Liver (tissue), 9 donors: Measurements from ENCODE around the gene WSCD2. TPM values are rescaled to one million over a fixed set of nuclear protein-coding genes. Genes with fewer than 3 reads are reported as not detected.

Experiments
- DNase-seq: peaks from one replicate; pipeline ENCODE4 v3.0.0-alpha.2; 2017; ENCODE audit warnings: low spot score
- H3K27ac ChIP-seq, 2 donors: one replicate each; pipeline ENCODE4 v1.7.0; 2013; ENCODE audit warnings: inconsistent platforms in 2 of 2, low read length in 2 of 2, control low read depth in 1 of 2, low read depth in 1 of 2, mild to moderate bottlenecking in 1 of 2
- H3K27me3 ChIP-seq, 4 donors: one replicate each; pipeline versions ENCODE4 v1.6.1 to v1.7.0; 2013; ENCODE audit warnings: low read length in 3 of 4, inconsistent platforms in 1 of 4, mild to moderate bottlenecking in 1 of 4, moderate library complexity in 1 of 4; ENCODE audit not compliant: control insufficient read depth in 4 of 4, insufficient read depth in 4 of 4
- H3K36me3 ChIP-seq, 4 donors: one replicate each; pipeline versions ENCODE4 v1.6.1 to v1.7.0; 2013; ENCODE audit warnings: low read length in 3 of 4, mild to moderate bottlenecking in 3 of 4, low read depth in 1 of 4, moderate library complexity in 1 of 4; ENCODE audit not compliant: control insufficient read depth in 4 of 4, insufficient read depth in 3 of 4
- H3K4me1 ChIP-seq, 4 donors: one replicate each; pipeline versions ENCODE4 v1.6.1 to v1.7.0; 2013; ENCODE audit warnings: low read length in 3 of 4, mild to moderate bottlenecking in 3 of 4, moderate library complexity in 1 of 4; ENCODE audit not compliant: control insufficient read depth in 4 of 4, insufficient read depth in 4 of 4
- H3K4me3 ChIP-seq, 3 donors: one replicate each; pipeline versions ENCODE4 v1.6.1 to v1.7.0; 2013; ENCODE audit warnings: low read length in 3 of 3, control low read depth in 1 of 3, low read depth in 1 of 3, mild to moderate bottlenecking in 1 of 3
- H3K9ac ChIP-seq, 2 donors: one replicate each; pipeline ENCODE4 v1.7.0; 2013; ENCODE audit warnings: low read length in 2 of 2, mild to moderate bottlenecking in 2 of 2, moderate library complexity in 2 of 2, control low read depth in 1 of 2, low read depth in 1 of 2
- H3K9me3 ChIP-seq, 4 donors: one replicate each; pipeline versions ENCODE4 v1.6.1 to v1.7.0; 2013; ENCODE audit warnings: low read length in 3 of 4; ENCODE audit not compliant: control insufficient read depth in 4 of 4
- EGR1 ChIP-seq, 2 donors: IDR thresholded peaks; 2 replicates each; pipeline ENCODE4 v1.6.1; 2016 to 2018; ENCODE audit warnings: antibody characterized with exemption in 2 of 2, low read depth in 2 of 2
- FOXA1 ChIP-seq: IDR thresholded peaks from 2 replicates; pipeline ENCODE4 v1.6.1; 2016; ENCODE audit warnings: antibody characterized with exemption
- FOXA2 ChIP-seq: IDR thresholded peaks from 2 replicates; pipeline ENCODE4 v1.6.1; 2016; ENCODE audit warnings: antibody characterized with exemption
- GABPA ChIP-seq, 2 donors: IDR thresholded peaks in 1 of 2; conservative IDR thresholded peaks in 1 of 2; 2 replicates each; pipeline ENCODE4 v1.6.1; 2016; ENCODE audit warnings: antibody characterized with exemption in 2 of 2, mild to moderate bottlenecking in 1 of 2, moderate library complexity in 1 of 2
- HNF4A ChIP-seq, 2 donors: conservative IDR thresholded peaks; 2 replicates each; pipeline ENCODE4 v1.6.1; 2016; ENCODE audit warnings: antibody characterized with exemption in 2 of 2, mild to moderate bottlenecking in 2 of 2
- HNF4G ChIP-seq: IDR thresholded peaks from 2 replicates; pipeline ENCODE4 v1.6.1; 2016; ENCODE audit warnings: antibody characterized with exemption
- JUND ChIP-seq, 2 donors: IDR thresholded peaks; 2 replicates each; pipeline ENCODE4 v1.6.1; 2016; ENCODE audit warnings: antibody characterized with exemption in 2 of 2
- NR2F2 ChIP-seq: IDR thresholded peaks from 2 replicates; pipeline ENCODE4 v1.6.1; 2016; ENCODE audit warnings: antibody characterized with exemption
- RAD21 ChIP-seq, 2 donors: IDR thresholded peaks; 2 replicates each; pipeline ENCODE4 v1.6.1; 2016; ENCODE audit warnings: antibody characterized with exemption in 2 of 2, mild to moderate bottlenecking in 2 of 2
- RXRA ChIP-seq, 2 donors: IDR thresholded peaks; 2 replicates each; pipeline ENCODE4 v1.6.1; 2017 to 2018; ENCODE audit warnings: antibody characterized with exemption in 2 of 2, mild to moderate bottlenecking in 1 of 2
- SP1 ChIP-seq: IDR thresholded peaks from 2 replicates; pipeline ENCODE4 v1.6.1; 2018; ENCODE audit warnings: antibody characterized with exemption, mild to moderate bottlenecking
- TAF1 ChIP-seq: conservative IDR thresholded peaks from 2 replicates; pipeline ENCODE4 v1.6.1; 2016; ENCODE audit warnings: antibody characterized with exemption, mild to moderate bottlenecking
- YY1 ChIP-seq: IDR thresholded peaks from 2 replicates; pipeline ENCODE4 v1.6.1; 2016; ENCODE audit warnings: antibody characterized with exemption, mild to moderate bottlenecking
- WGBS: extraction: QIAGEN DNeasy Blood & Tissue Kit; methylation state at CpG from one replicate; pipeline ENCODE4 v1.1.7; 2013; 5-methylcytosine and 5-hydroxymethylcytosine counted together
- polyA plus RNA-seq, 2 donors: library from polyadenylated mRNA; stranded (reverse) in 1 of 2; unstranded in 1 of 2; fragments of 200-250 nt in 1 of 2; fragments of >200 nt in 1 of 2; fragmentation: Nextera tagmentation in 1 of 2; extraction: Ambion mirVana in 1 of 2; gene quantifications; one replicate each; pipeline versions ENCODE4 v1.2.1 to v1.2.3, GENCODE V29; 2013 to 2015
- total RNA-seq, 2 donors: library from RNA; depleted of rRNA; stranded (reverse); fragments of >200 nt; gene quantifications; one replicate each; pipeline ENCODE4 v1.2.3, GENCODE V29; 2014
- TF ChIP-seq, protein P1 (sequence below): IDR thresholded peaks from 2 replicates; pipeline ENCODE4 v1.6.1; 2016; ENCODE audit warnings: antibody characterized with exemption
- TF ChIP-seq, protein P2 (sequence below): IDR thresholded peaks from 2 replicates; pipeline ENCODE4 v1.6.1; 2016; ENCODE audit warnings: antibody characterized with exemption
- TF ChIP-seq, protein P3 (sequence below): fragments of 150-350 bp; IDR thresholded peaks from 2 replicates; pipeline ENCODE4 v1.5.1; 2017; ENCODE audit warnings: improper control_type of control experiment, low read depth, low read length; ENCODE audit not compliant: missing input control
- TF ChIP-seq, protein P4 (sequence below): IDR thresholded peaks from 2 replicates; pipeline ENCODE4 v1.6.1; 2016; ENCODE audit warnings: antibody characterized with exemption, mild to moderate bottlenecking
- TF ChIP-seq, protein P5 (sequence below): IDR thresholded peaks from 2 replicates; pipeline ENCODE4 v1.6.1; 2016; ENCODE audit warnings: antibody characterized with exemption
- donor health status: healthy.
- donor health status: healthy.
- donor health status: healthy.
- donor health status: healthy.
- donor health status: healthy.

WSCD2 gene
- total and polyA plus RNA-seq, 4 donors, result under 0.01 to 0.09 (median 0.05) TPM; not detected in 1

DNA sequence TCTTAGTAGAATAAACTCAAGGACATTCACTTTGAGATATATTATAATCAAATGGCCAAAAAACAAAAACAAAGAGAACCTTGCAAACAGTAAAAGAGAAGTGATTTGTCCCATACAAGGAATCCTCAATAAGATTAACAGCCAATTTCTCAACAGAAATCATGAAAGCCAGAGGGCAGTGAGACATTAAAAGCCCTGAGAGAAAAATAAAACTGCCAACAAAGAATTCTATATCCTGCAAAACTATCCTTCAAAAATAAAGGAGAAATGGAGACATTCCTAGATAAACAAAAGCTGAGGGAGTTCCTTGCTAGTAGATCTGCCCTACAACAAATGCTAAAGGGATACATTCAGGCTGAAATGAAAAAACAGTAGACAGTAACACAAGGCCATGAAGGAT, 131.9 kb downstream of the WSCD2 start:
- H3K4me1 ChIP-seq, result no peaks in the 10 kb centered on the region
- no peak overlapping the region for H3K27ac ChIP-seq
- no peak overlapping the region for H3K9ac ChIP-seq
- peaks cover 1 to 18% (median 10%) of the 10 kb centered on the region in 4 donors for H3K9me3 ChIP-seq
- DNase-seq, result no peak
- TF ChIP-seq, protein P1, sequence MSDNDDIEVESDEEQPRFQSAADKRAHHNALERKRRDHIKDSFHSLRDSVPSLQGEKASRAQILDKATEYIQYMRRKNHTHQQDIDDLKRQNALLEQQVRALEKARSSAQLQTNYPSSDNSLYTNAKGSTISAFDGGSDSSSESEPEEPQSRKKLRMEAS, result no peak
- TF ChIP-seq TAF1, result no peak
- TF ChIP-seq, protein P2, sequence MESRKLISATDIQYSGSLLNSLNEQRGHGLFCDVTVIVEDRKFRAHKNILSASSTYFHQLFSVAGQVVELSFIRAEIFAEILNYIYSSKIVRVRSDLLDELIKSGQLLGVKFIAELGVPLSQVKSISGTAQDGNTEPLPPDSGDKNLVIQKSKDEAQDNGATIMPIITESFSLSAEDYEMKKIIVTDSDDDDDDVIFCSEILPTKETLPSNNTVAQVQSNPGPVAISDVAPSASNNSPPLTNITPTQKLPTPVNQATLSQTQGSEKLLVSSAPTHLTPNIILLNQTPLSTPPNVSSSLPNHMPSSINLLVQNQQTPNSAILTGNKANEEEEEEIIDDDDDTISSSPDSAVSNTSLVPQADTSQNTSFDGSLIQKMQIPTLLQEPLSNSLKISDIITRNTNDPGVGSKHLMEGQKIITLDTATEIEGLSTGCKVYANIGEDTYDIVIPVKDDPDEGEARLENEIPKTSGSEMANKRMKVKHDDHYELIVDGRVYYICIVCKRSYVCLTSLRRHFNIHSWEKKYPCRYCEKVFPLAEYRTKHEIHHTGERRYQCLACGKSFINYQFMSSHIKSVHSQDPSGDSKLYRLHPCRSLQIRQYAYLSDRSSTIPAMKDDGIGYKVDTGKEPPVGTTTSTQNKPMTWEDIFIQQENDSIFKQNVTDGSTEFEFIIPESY, result no peak
- no peak for TF ChIP-seq JUND (IDR thresholded peaks at IDR 0.05)
- TF ChIP-seq EGR1 (IDR thresholded peaks at IDR 0.05; ENCODE audit: low read depth in 2 of 2), result no peak
- no peak for TF ChIP-seq FOXA1
- TF ChIP-seq RAD21 (IDR thresholded peaks at IDR 0.05), result no peak
- no peak for TF ChIP-seq GABPA (IDR thresholded peaks at IDR 0.05 in 1 of 2, conservative IDR thresholded peaks at IDR 0.05 in 1 of 2)
- TF ChIP-seq YY1, result no peak
- TF ChIP-seq, protein P3, sequence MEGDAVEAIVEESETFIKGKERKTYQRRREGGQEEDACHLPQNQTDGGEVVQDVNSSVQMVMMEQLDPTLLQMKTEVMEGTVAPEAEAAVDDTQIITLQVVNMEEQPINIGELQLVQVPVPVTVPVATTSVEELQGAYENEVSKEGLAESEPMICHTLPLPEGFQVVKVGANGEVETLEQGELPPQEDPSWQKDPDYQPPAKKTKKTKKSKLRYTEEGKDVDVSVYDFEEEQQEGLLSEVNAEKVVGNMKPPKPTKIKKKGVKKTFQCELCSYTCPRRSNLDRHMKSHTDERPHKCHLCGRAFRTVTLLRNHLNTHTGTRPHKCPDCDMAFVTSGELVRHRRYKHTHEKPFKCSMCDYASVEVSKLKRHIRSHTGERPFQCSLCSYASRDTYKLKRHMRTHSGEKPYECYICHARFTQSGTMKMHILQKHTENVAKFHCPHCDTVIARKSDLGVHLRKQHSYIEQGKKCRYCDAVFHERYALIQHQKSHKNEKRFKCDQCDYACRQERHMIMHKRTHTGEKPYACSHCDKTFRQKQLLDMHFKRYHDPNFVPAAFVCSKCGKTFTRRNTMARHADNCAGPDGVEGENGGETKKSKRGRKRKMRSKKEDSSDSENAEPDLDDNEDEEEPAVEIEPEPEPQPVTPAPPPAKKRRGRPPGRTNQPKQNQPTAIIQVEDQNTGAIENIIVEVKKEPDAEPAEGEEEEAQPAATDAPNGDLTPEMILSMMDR, result no peak
- no peak for TF ChIP-seq HNF4A (conservative IDR thresholded peaks at IDR 0.05)
- no peak for TF ChIP-seq NR2F2
- no peak for TF ChIP-seq RXRA (IDR thresholded peaks at IDR 0.05)
- no peak for TF ChIP-seq HNF4G
- TF ChIP-seq, protein P4, sequence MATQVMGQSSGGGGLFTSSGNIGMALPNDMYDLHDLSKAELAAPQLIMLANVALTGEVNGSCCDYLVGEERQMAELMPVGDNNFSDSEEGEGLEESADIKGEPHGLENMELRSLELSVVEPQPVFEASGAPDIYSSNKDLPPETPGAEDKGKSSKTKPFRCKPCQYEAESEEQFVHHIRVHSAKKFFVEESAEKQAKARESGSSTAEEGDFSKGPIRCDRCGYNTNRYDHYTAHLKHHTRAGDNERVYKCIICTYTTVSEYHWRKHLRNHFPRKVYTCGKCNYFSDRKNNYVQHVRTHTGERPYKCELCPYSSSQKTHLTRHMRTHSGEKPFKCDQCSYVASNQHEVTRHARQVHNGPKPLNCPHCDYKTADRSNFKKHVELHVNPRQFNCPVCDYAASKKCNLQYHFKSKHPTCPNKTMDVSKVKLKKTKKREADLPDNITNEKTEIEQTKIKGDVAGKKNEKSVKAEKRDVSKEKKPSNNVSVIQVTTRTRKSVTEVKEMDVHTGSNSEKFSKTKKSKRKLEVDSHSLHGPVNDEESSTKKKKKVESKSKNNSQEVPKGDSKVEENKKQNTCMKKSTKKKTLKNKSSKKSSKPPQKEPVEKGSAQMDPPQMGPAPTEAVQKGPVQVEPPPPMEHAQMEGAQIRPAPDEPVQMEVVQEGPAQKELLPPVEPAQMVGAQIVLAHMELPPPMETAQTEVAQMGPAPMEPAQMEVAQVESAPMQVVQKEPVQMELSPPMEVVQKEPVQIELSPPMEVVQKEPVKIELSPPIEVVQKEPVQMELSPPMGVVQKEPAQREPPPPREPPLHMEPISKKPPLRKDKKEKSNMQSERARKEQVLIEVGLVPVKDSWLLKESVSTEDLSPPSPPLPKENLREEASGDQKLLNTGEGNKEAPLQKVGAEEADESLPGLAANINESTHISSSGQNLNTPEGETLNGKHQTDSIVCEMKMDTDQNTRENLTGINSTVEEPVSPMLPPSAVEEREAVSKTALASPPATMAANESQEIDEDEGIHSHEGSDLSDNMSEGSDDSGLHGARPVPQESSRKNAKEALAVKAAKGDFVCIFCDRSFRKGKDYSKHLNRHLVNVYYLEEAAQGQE, result no peak
- TF ChIP-seq, protein P5, sequence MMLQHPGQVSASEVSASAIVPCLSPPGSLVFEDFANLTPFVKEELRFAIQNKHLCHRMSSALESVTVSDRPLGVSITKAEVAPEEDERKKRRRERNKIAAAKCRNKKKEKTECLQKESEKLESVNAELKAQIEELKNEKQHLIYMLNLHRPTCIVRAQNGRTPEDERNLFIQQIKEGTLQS, result no peak
- TF ChIP-seq FOXA2, result no peak
- no peaks in the 10 kb centered on the region for H3K36me3 ChIP-seq
- peaks cover 0 to 3% (median 1%) of the 10 kb centered on the region in 4 donors for H3K27me3 ChIP-seq
- H3K4me3 ChIP-seq, result no peak overlapping the region

DNA sequence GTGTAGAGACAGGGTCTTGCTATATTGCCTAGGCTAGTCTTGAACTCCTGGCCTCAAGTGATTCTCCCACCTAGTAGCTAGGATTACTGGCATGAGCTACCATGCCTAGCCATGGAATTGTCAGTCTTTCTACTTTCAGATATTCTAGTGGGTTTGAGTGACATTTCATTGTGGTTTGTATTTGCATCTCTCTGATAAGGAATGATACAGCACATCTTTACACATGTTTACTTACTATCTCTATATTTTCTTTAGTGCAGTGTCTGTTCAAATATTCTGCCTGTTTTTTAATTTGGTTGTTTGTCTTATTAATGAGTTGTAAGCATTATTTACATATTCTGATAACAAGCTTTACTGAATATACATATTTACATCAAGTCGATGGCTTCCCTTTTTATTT, 136.4 kb downstream of the WSCD2 start:
- peaks cover 1 to 9% (median 5%) of the 10 kb centered on the region in 4 donors for H3K9me3 ChIP-seq
- no peak for TF ChIP-seq JUND (IDR thresholded peaks at IDR 0.05)
- TF ChIP-seq RXRA (IDR thresholded peaks at IDR 0.05), result no peak
- TF ChIP-seq SP1, result no peak
- TF ChIP-seq HNF4A (conservative IDR thresholded peaks at IDR 0.05), result no peak
- no peak for TF ChIP-seq GABPA (IDR thresholded peaks at IDR 0.05 in 1 of 2, conservative IDR thresholded peaks at IDR 0.05 in 1 of 2)
- no peak for TF ChIP-seq RAD21 (IDR thresholded peaks at IDR 0.05)
- no peak for TF ChIP-seq TAF1
- TF ChIP-seq, protein P2, result no peak
- no peak for TF ChIP-seq NR2F2
- TF ChIP-seq, protein P5, result no peak
- TF ChIP-seq, protein P1, result no peak
- no peak for DNase-seq
- H3K4me3 ChIP-seq, result no peak overlapping the region
- H3K9ac ChIP-seq, result no peak overlapping the region
- WGBS, result 77% methylated on average over 1 of the region's 1 CpG
- H3K27ac ChIP-seq, result no peak overlapping the region
- no peaks in the 10 kb centered on the region for H3K36me3 ChIP-seq
- no peaks in the 10 kb centered on the region for H3K4me1 ChIP-seq
- peaks cover 0 to 7% (median 1%) of the 10 kb centered on the region in 4 donors for H3K27me3 ChIP-seq
